H1 (cell line): ENCODE data around the gene NELFE. TPM values are rescaled to one million over a fixed set of nuclear protein-coding genes. Genes with fewer than 3 reads are reported as not detected.

Source experiments
- CTCF ChIA-PET: fragments of 300-600 bp; sonication (Branson Sonifier 250); formaldehyde crosslinking; loops from one replicate; lab custom pipeline; 2021; ENCODE audit not compliant: partially characterized antibody; lab: Charles Lee
- POLR2A ChIA-PET: fragments of 300-600 bp; sonication (Branson Sonifier 250); formaldehyde crosslinking; loops from one replicate; lab custom pipeline; 2021; ENCODE audit warnings: inconsistent platforms; ENCODE audit not compliant: partially characterized antibody; lab: Charles Lee
- DNase-seq, 2 experiments: peaks; one replicate each; pipeline versions ENCODE4 v3.0.0 to v3.0.0-alpha.2; 2010 to 2022; ENCODE audit warnings: low spot score in 2 of 2, low read depth in 1 of 2, mixed read lengths in 1 of 2
- FAIRE-seq: peaks from 2 replicates; lab custom pipeline; 2011; peaks lifted over from hg19 to GRCh38; lab: Jason Lieb, UNC
- H2AFZ ChIP-seq: 2 replicates; pipeline ENCODE4 v1.8.1; 2012; ENCODE audit warnings: low read length, inconsistent platforms
- H2AK5ac ChIP-seq: 2 replicates; pipeline ENCODE4 v1.6.1; 2013; ENCODE audit warnings: low read depth, low read length
- H2BK120ac ChIP-seq: replicated peaks from 2 replicates; pipeline ENCODE3; 2013; ENCODE audit warnings: low read depth, low read length, inconsistent platforms
- H2BK12ac ChIP-seq: 2 replicates; pipeline ENCODE4 v1.6.1; 2013; ENCODE audit warnings: low read depth, low read length
- H2BK15ac ChIP-seq: 2 replicates; pipeline ENCODE4 v1.6.1; 2013; ENCODE audit warnings: low read length
- H2BK20ac ChIP-seq: 2 replicates; pipeline ENCODE4 v1.6.1; 2013; ENCODE audit warnings: low read length
- H2BK5ac ChIP-seq: 2 replicates; pipeline ENCODE4 v1.6.1; 2013; ENCODE audit warnings: low read depth, low read length
- H3K14ac ChIP-seq: 2 replicates; pipeline ENCODE4 v1.6.1; 2013; ENCODE audit warnings: inconsistent platforms; ENCODE audit not compliant: insufficient read length
- H3K18ac ChIP-seq: 2 replicates; pipeline ENCODE4 v1.6.1; 2013; ENCODE audit warnings: low read length; ENCODE audit errors: extremely low read depth
- H3K23ac ChIP-seq: 2 replicates; pipeline ENCODE4 v1.6.1; 2013; ENCODE audit warnings: inconsistent platforms; ENCODE audit not compliant: insufficient read length
- H3K23me2 ChIP-seq: 2 replicates; pipeline ENCODE4 v1.6.1; 2013; ENCODE audit warnings: low read depth, low read length
- H3K27ac ChIP-seq: 2 replicates; pipeline ENCODE4 v1.6.1; 2011; ENCODE audit warnings: low read depth, low read length, inconsistent platforms
- H3K27me3 ChIP-seq, 4 experiments: replicated peaks in 1 of 4; 1 replicate in 1 of 4; 2 replicates in 3 of 4; pipeline versions ENCODE4 v1.6.1 to v1.8.1; 2011 to 2013; ENCODE audit warnings: low read length in 3 of 4, mild to moderate bottlenecking in 3 of 4, inconsistent platforms in 2 of 4, mixed read lengths in 2 of 4, moderate library complexity in 1 of 4; ENCODE audit not compliant: control insufficient read depth in 3 of 4, insufficient read depth in 3 of 4; ENCODE audit errors: extremely low read depth in 1 of 4
- H3K36me3 ChIP-seq, 4 experiments: 2 replicates each; pipeline versions ENCODE4 v1.6.1 to v1.8.1; 2011 to 2013; ENCODE audit warnings: mild to moderate bottlenecking in 4 of 4, low read length in 3 of 4, moderate library complexity in 2 of 4, control low read depth in 1 of 4, inconsistent platforms in 1 of 4; ENCODE audit not compliant: insufficient read depth in 4 of 4, control insufficient read depth in 2 of 4
- H3K4ac ChIP-seq: replicated peaks from 2 replicates; pipeline ENCODE3; 2013; ENCODE audit warnings: low read length, low read depth, mixed read lengths, inconsistent platforms; ENCODE audit not compliant: insufficient read length
- H3K4me1 ChIP-seq, 4 experiments: replicated peaks in 1 of 4; 1 replicate in 1 of 4; 2 replicates in 3 of 4; pipeline versions ENCODE4 v1.6.1 to v1.8.1; 2011 to 2013; ENCODE audit warnings: low read length in 3 of 4, inconsistent platforms in 2 of 4, mixed read lengths in 1 of 4; ENCODE audit not compliant: insufficient read depth in 4 of 4, control insufficient read depth in 3 of 4
- H3K4me2 ChIP-seq, 2 experiments: 2 replicates each; pipeline versions ENCODE4 v1.6.1 to v1.8.1; 2011 to 2013; ENCODE audit warnings: low read depth in 2 of 2, low read length in 2 of 2, control low read depth in 1 of 2, inconsistent platforms in 1 of 2, mild to moderate bottlenecking in 1 of 2; ENCODE audit not compliant: insufficient read depth in 1 of 2
- H3K4me3 ChIP-seq, 4 experiments: fragments of 200-600, 300-600 bp in 1 of 4; sonication (generic), shearing (Covaris generic), sonication (Bioruptor Twin) in 1 of 4; 2 replicates each; pipeline versions ENCODE4 v1.5.1 to v1.8.1; 2011 to 2016; ENCODE audit warnings: low read length in 4 of 4, low read depth in 3 of 4, control low read depth in 2 of 4, inconsistent platforms in 2 of 4, mild to moderate bottlenecking in 2 of 4, mixed read lengths in 1 of 4, moderate library complexity in 1 of 4; ENCODE audit not compliant: insufficient read depth in 2 of 4; ENCODE audit errors: extremely low read depth in 1 of 4
- H3K56ac ChIP-seq: replicated peaks from 2 replicates; pipeline ENCODE3; 2013; ENCODE audit warnings: low read depth, mild to moderate bottlenecking, mixed read lengths, low read length, inconsistent platforms; ENCODE audit not compliant: insufficient read length
- H3K79me1 ChIP-seq: 2 replicates; pipeline ENCODE4 v1.6.1; 2013; ENCODE audit warnings: low read depth, low read length, control low read depth
- H3K79me2 ChIP-seq, 2 experiments: 2 replicates each; pipeline versions ENCODE4 v1.6.1 to v1.8.1; 2012 to 2013; ENCODE audit warnings: low read length in 2 of 2, mild to moderate bottlenecking in 2 of 2, inconsistent platforms in 1 of 2; ENCODE audit not compliant: insufficient read depth in 2 of 2, control insufficient read depth in 1 of 2
- H3K9ac ChIP-seq, 4 experiments: replicated peaks in 1 of 4; 1 replicate in 1 of 4; 2 replicates in 3 of 4; pipeline versions ENCODE4 v1.6.1 to v1.8.1; 2011 to 2013; ENCODE audit warnings: low read depth in 3 of 4, low read length in 3 of 4, control low read depth in 2 of 4, mild to moderate bottlenecking in 2 of 4, moderate library complexity in 2 of 4, inconsistent platforms in 1 of 4; ENCODE audit errors: extremely low read depth in 1 of 4
- H3K9me3 ChIP-seq, 2 experiments: 2 replicates each; pipeline versions ENCODE4 v1.6.1 to v1.8.1; 2012 to 2013; ENCODE audit warnings: mild to moderate bottlenecking in 2 of 2, moderate library complexity in 2 of 2, control low read depth in 1 of 2, inconsistent platforms in 1 of 2, low read depth in 1 of 2, low read length in 1 of 2, mixed read lengths in 1 of 2; ENCODE audit not compliant: insufficient read depth in 2 of 2
- H4K20me1 ChIP-seq, 2 experiments: replicated peaks in 1 of 2; 2 replicates each; pipeline versions ENCODE3 to v1.8.1; 2011 to 2013; ENCODE audit warnings: inconsistent platforms in 2 of 2, low read length in 2 of 2, mild to moderate bottlenecking in 1 of 2; ENCODE audit not compliant: insufficient read depth in 2 of 2, control insufficient read depth in 1 of 2
- H4K5ac ChIP-seq: 2 replicates; pipeline ENCODE4 v1.6.1; 2013; ENCODE audit warnings: low read length, low read depth, mixed read lengths, inconsistent platforms; ENCODE audit not compliant: insufficient read length
- H4K8ac ChIP-seq: 2 replicates; pipeline ENCODE4 v1.8.0; 2013; ENCODE audit warnings: mild to moderate bottlenecking, moderate library complexity, low read length, inconsistent platforms; ENCODE audit not compliant: insufficient read depth; ENCODE audit errors: extremely low read depth
- H4K91ac ChIP-seq: replicated peaks from 2 replicates; pipeline ENCODE3; 2013; ENCODE audit warnings: low read length, mixed read lengths, inconsistent platforms; ENCODE audit not compliant: insufficient read length
- ASH2L ChIP-seq: fragments of 200-600, 300-600 bp; sonication (generic); IDR thresholded peaks from one replicate; pipeline ENCODE4 v1.7.1; 2017; ENCODE audit warnings: low read length
- ATF2 ChIP-seq: IDR thresholded peaks from 2 replicates; pipeline ENCODE4 v1.6.1; 2012; ENCODE audit warnings: low read length, inconsistent platforms
- CBX8 ChIP-seq: fragments of 300-800, 300-1000 bp; sonication (generic); IDR thresholded peaks from 2 replicates; pipeline ENCODE4 v1.7.1; 2016; ENCODE audit warnings: low read depth, low read length, borderline replicate concordance
- EGR1 ChIP-seq: IDR thresholded peaks from 2 replicates; pipeline ENCODE4 v1.6.1; 2011; ENCODE audit warnings: low read depth, low read length, borderline replicate concordance
- GABPA ChIP-seq: IDR thresholded peaks from 2 replicates; pipeline ENCODE4 v1.6.1; 2011; ENCODE audit warnings: mild to moderate bottlenecking, low read length, moderate library complexity, borderline replicate concordance; ENCODE audit not compliant: insufficient read depth
- HDAC6 ChIP-seq: IDR thresholded peaks from one replicate; pipeline ENCODE4 v1.7.1; 2012; ENCODE audit warnings: low read depth, mild to moderate bottlenecking, inconsistent platforms, low read length, moderate library complexity
- MAFK ChIP-seq: IDR thresholded peaks from 2 replicates; pipeline ENCODE4 v1.6.1; 2012; ENCODE audit warnings: low read depth, mild to moderate bottlenecking, improper control_type of control experiment, low read length
- MAX ChIP-seq: IDR thresholded peaks from 2 replicates; pipeline ENCODE4 v1.6.1; 2012; ENCODE audit warnings: inconsistent platforms
- NANOG ChIP-seq: IDR thresholded peaks from 2 replicates; pipeline ENCODE4 v1.6.1; 2011; ENCODE audit warnings: low read length, low read depth, mild to moderate bottlenecking, inconsistent platforms; ENCODE audit not compliant: insufficient read depth, poor library complexity, severe bottlenecking
- RAD21 ChIP-seq, 2 experiments: IDR thresholded peaks in 1 of 2; conservative IDR thresholded peaks in 1 of 2; 2 replicates each; pipeline ENCODE4 v1.6.1; 2011; ENCODE audit warnings: low read depth in 2 of 2, low read length in 2 of 2, improper control_type of control experiment in 1 of 2, inconsistent platforms in 1 of 2, mild to moderate bottlenecking in 1 of 2, moderate library complexity in 1 of 2
- SIRT6 ChIP-seq: IDR thresholded peaks from one replicate; pipeline ENCODE4 v1.7.1; 2012; ENCODE audit warnings: low read length, inconsistent platforms
- TEAD4 ChIP-seq: IDR thresholded peaks from 2 replicates; pipeline ENCODE4 v1.6.1; 2012; ENCODE audit warnings: low read depth, low read length, inconsistent platforms, mixed read lengths
- WGBS, 2 experiments: shearing (Covaris generic) in 1 of 2; methylation state at CpG; one replicate each; pipeline versions ENCODE4 v1.1.6 to v1.1.7; 2013 to 2015; ENCODE audit warnings: low lambda C conversion rate in 2 of 2, mixed read lengths in 2 of 2, inconsistent platforms in 1 of 2, low coverage in 1 of 2, missing lambda C conversion rate in 1 of 2; ENCODE audit not compliant: insufficient replicate concordance in 2 of 2, insufficient coverage in 1 of 2, insufficient read length in 1 of 2; ENCODE audit errors: extremely low coverage in 1 of 2, missing lambda C conversion rate in 1 of 2; 5-methylcytosine and 5-hydroxymethylcytosine counted together
- polyA plus RNA-seq, 7 experiments: library from polyadenylated mRNA; depleted of rRNA in 3 of 7; stranded (reverse) in 5 of 7; unstranded in 2 of 7; fragments of >200 nt in 5 of 7; fragments of 200-250 nt in 2 of 7; gene quantifications; 1 replicate in 5 of 7; 2 replicates in 1 of 7; 4 replicates in 1 of 7; pipeline versions ENCODE4 v1.2.1 to v1.2.3, GENCODE V29; 2011 to 2013; ENCODE audit warnings: missing spikeins in 2 of 7, mixed read lengths in 2 of 7
- total RNA-seq: library from RNA; stranded (reverse); fragmentation: NEBNext Ultra II Directional; extraction: Animal tissue kit (Norgen Biotek cat#: 25700); gene quantifications from 2 replicates; pipeline ENCODE4 v1.2.1, GENCODE V29; 2021

Gene NELFE
- total and polyA plus RNA-seq, 2 of the 8 experiments (the other 6 are each of a cell fraction or from before 2014, with no cell fraction given): 49.2 to 71.5 TPM

- Histone ChIP-seq H4K5ac (no peak overlapping the region), H3K79me2 (peaks cover 0 to 8% of the 10 kb centered on the region in 2 experiments; a peak in 2 of 4 replicates), H3K9me3 (no peaks in the 10 kb centered on the region), H2BK12ac (no peak overlapping the region), H3K4me1 (peaks cover 0 to 1% (median 0%) of the 10 kb centered on the region in 4 experiments; a peak in 2 of 7 replicates), H4K8ac (no peak overlapping the region), H3K18ac (no peak overlapping the region), H3K23me2 (peaks cover 4% of the 10 kb centered on the region), H3K27me3 (no peaks in the 10 kb centered on the region), H3K79me1 (no peaks in the 10 kb centered on the region), H3K56ac (no peak overlapping the region), H3K4me2 (no peak overlapping the region), H3K27ac (no peak overlapping the region), H2BK20ac (no peak overlapping the region), H2BK120ac (no peak overlapping the region), H3K36me3 (peaks cover 13 to 57% (median 50%) of the 10 kb centered on the region in 4 experiments), H3K9ac (no peak overlapping the region), H2BK5ac (no peak overlapping the region), H2AFZ (no peak overlapping the region), H2AK5ac (no peak overlapping the region), H3K14ac (no peak overlapping the region), H4K91ac (no peak overlapping the region), H2BK15ac (no peak overlapping the region), H3K4ac (no peak overlapping the region), H4K20me1 (peaks cover 0 to 3% of the 10 kb centered on the region in 2 experiments), H3K23ac (no peak overlapping the region), H3K4me3 (no peak overlapping the region)
- ChIA-PET POLR2A (interaction anchor here (15.3 kb wide), 1 partner anchor 9 kb away, joined by 279 read pairs; the partner anchor contains the start of genes NELFE and SKIC2), CTCF (interaction anchor here (0.5 to 10.2 kb wide), 2 partner anchors 12 to 258 kb away, joined by 3 to 84 read pairs; no protein-coding TSS in a partner anchor)
- FAIRE-seq: no peak
- no peak for DNase-seq
- 92% methylated on average over 19 of the region's 19 CpGs; no CpG with 5 or more reads in 1 of the 2 experiments for WGBS, 2 experiments
- no peak for TF ChIP-seq ASH2L
- no peak for TF ChIP-seq TEAD4
- no peak for TF ChIP-seq MAX
- TF ChIP-seq GABPA: no peak
- no peak for TF ChIP-seq EGR1
- no peak for TF ChIP-seq NANOG
- TF ChIP-seq ATF2: no peak
- no peak for TF ChIP-seq MAFK
- TF ChIP-seq SIRT6: no peak
- TF ChIP-seq RAD21 (IDR thresholded peaks at IDR 0.05 in 1 of 2, conservative IDR thresholded peaks at IDR 0.05 in 1 of 2; ENCODE audit: low read depth in 2 of 2, low read length in 2 of 2): no peak
- no peak for TF ChIP-seq CBX8
- TF ChIP-seq HDAC6: no peak
Observed at GRCh38 chr6:31963921-31964320, 5.2 kb upstream of the NELFE start.
